ENCODE measurements around the gene FEN1. TPM values are rescaled to one million over a fixed set of nuclear protein-coding genes. Genes with fewer than 3 reads are reported as not detected.

FEN1 gene
- total RNA-seq, 1 experiment from 2014 or later, result 89.5 TPM

DNA sequence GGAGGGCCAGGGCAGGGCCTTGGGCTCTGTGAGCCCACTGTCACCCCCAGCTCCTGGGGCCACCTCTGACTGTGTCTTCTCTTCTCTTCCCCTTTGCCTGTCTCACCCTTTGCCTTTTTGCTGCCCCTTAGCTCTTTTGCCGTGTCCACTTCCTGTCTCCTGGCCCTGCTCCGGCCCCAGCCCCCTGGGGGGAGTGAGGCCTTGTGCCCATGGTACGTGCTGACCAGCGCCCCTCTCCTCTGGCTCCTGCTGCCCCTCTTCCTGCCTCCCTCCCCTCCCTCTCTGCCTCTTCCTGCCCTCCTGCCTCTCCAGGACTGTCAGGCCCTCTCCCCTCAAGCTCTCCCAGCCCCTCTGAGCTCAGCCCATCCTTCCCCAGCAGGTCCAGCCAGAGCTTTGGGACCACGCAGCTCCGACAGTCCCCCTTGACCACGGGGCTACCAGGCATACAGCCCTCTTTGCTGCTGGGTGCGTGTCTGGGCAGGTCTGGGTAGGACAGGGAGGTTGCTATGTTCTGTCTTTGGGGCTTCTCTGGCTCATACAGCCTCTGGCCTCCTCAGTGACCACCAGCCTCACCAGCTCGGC is 12.0 kb upstream of the FEN1 start:
- no peak overlapping the region for H3K4me2 ChIP-seq (ENCODE audit: low read length)

More for the DNA sequence above, 12.0 kb upstream of the FEN1 start:
- no peak for ATAC-seq
- TF ChIP-seq REST (IDR thresholded peaks at IDR 0.05; ENCODE audit: low read depth), result no peak
- no peak for TF ChIP-seq SRF (IDR thresholded peaks at IDR 0.05; ENCODE audit: low read depth)
- TF ChIP-seq ELF1 (IDR thresholded peaks at IDR 0.05; ENCODE audit: borderline replicate concordance, low read depth), result no peak
- no peak for TF ChIP-seq ZNF274 (IDR thresholded peaks at IDR 0.05; ENCODE audit: low read depth, low read length)
- TF ChIP-seq SIN3A (IDR thresholded peaks at IDR 0.05; ENCODE audit: low read depth), result no peak
- TF ChIP-seq CEBPB (IDR thresholded peaks at IDR 0.05; ENCODE audit: low read depth), result no peak
- no peak for TF ChIP-seq FOSL1 (IDR thresholded peaks at IDR 0.05; ENCODE audit: low read depth)
- no peak for TF ChIP-seq EZH2phosphoT487 (IDR thresholded peaks at IDR 0.05; ENCODE audit: borderline replicate concordance)
- no peak for TF ChIP-seq POLR2A (IDR thresholded peaks at IDR 0.05; ENCODE audit: borderline replicate concordance, extremely low read depth, insufficient read depth, insufficient read length)
- no peak for TF ChIP-seq CBX3 (IDR thresholded peaks at IDR 0.05; ENCODE audit: low read depth)
- no peak for TF ChIP-seq EGR1 (IDR thresholded peaks at IDR 0.05; ENCODE audit: low read depth)
- TF ChIP-seq, protein P1, sequence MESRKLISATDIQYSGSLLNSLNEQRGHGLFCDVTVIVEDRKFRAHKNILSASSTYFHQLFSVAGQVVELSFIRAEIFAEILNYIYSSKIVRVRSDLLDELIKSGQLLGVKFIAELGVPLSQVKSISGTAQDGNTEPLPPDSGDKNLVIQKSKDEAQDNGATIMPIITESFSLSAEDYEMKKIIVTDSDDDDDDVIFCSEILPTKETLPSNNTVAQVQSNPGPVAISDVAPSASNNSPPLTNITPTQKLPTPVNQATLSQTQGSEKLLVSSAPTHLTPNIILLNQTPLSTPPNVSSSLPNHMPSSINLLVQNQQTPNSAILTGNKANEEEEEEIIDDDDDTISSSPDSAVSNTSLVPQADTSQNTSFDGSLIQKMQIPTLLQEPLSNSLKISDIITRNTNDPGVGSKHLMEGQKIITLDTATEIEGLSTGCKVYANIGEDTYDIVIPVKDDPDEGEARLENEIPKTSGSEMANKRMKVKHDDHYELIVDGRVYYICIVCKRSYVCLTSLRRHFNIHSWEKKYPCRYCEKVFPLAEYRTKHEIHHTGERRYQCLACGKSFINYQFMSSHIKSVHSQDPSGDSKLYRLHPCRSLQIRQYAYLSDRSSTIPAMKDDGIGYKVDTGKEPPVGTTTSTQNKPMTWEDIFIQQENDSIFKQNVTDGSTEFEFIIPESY (IDR thresholded peaks at IDR 0.05; ENCODE audit: extremely low read depth, insufficient replicate concordance, low read length), result no peak
- TF ChIP-seq POLR2AphosphoS5 (IDR thresholded peaks at IDR 0.05; ENCODE audit: low read depth, low read length), result no peak
- TF ChIP-seq JUND (IDR thresholded peaks at IDR 0.05), result no peak
- no peak for TF ChIP-seq EZH2 (IDR thresholded peaks at IDR 0.05)
- no peak for TF ChIP-seq MAX (IDR thresholded peaks at IDR 0.05)
- ChIA-PET POLR2A (interaction anchor here (2.0 kb wide), 1 partner anchor 12 kb away, joined by 6 read pairs; the partner anchor contains the start of genes FEN1 and TMEM258), CTCF (interaction anchor here (0.9 to 1.4 kb wide), 2 partner anchors 11 to 31 kb away, joined by 3 read pairs; no protein-coding TSS in a partner anchor), RAD21 (ENCODE audit: low non-redundant PET in 1 of 2, low total read pairs in 2 of 2, uncharacterized antibody in 2 of 2, unreplicated experiment in 2 of 2) (no interaction called here)
- intact Hi-C loops (cut with micrococcal nuclease), result no loop called here
- no peaks in the 10 kb centered on the region for H4K20me1 ChIP-seq (ENCODE audit: insufficient read depth)
- H3K9ac ChIP-seq (ENCODE audit: low read length), result no peak overlapping the region
- H3K9me2 ChIP-seq (ENCODE audit: insufficient read depth), result no peaks in the 10 kb centered on the region
- DNase-seq (ENCODE audit: low read depth, low spot score), result no peak
- no peaks in the 10 kb centered on the region for H3K27me3 ChIP-seq (ENCODE audit: insufficient read depth, low read length)
- no TSS peak for BruUV-seq (replicated peaks)
- H3K36me3 ChIP-seq (ENCODE audit: control insufficient read depth in 1 of 2, insufficient read depth in 2 of 2, low read length in 2 of 2), result peaks cover 7 to 25% of the 10 kb centered on the region in 2 experiments; a peak in 3 of 4 replicates
- no peaks in the 10 kb centered on the region for H3K4me1 ChIP-seq (ENCODE audit: control insufficient read depth in 1 of 2, insufficient read depth in 2 of 2, low read length in 2 of 2)
- no peaks in the 10 kb centered on the region for H3K9me3 ChIP-seq (ENCODE audit: control insufficient read depth in 1 of 2, insufficient read depth in 1 of 2, low read depth in 1 of 2, low read length in 2 of 2)
- no peak overlapping the region for H3K27ac ChIP-seq (ENCODE audit: low read depth, low read length)
- no peak overlapping the region for H3K4me3 ChIP-seq (replicated peaks in 1 of 2; ENCODE audit: low read depth in 1 of 2, low read length in 2 of 2)
- no peak overlapping the region for H2AFZ ChIP-seq (ENCODE audit: low read depth, low read length, poor library complexity, severe bottlenecking)
- no peaks in the 10 kb centered on the region for H3K79me2 ChIP-seq (ENCODE audit: insufficient read depth, low read length)

All from HCT116 (cell line).